CD14-positive monocyte (primary cell): Measurements from ENCODE around the gene MYH7. TPM values are rescaled to one million over a fixed set of nuclear protein-coding genes. Genes with fewer than 3 reads are reported as not detected.

Experiments used
- DNase-seq, 3 donors: peaks; one replicate each; pipeline ENCODE4 v3.0.0-alpha.2; 2011 to 2022
- H2AFZ ChIP-seq: 2 replicates; pipeline ENCODE4 v1.6.0; 2012; ENCODE audit warnings: mild to moderate bottlenecking, low read depth, low read length, inconsistent platforms; ENCODE audit not compliant: insufficient read depth, poor library complexity, severe bottlenecking
- H3K27ac ChIP-seq, 2 donors: 1 replicate in 1 of 2; 2 replicates in 1 of 2; pipeline ENCODE4 v1.5.1; 2012 to 2013; ENCODE audit warnings: low read length in 2 of 2, control low read depth in 1 of 2, inconsistent platforms in 1 of 2, low read depth in 1 of 2, mild to moderate bottlenecking in 1 of 2
- H3K27me3 ChIP-seq, 2 donors: one replicate each; pipeline versions ENCODE4 v1.6.0 to v1.6.1; 2011 to 2013; ENCODE audit warnings: low read length in 2 of 2; ENCODE audit not compliant: control insufficient read depth in 2 of 2, insufficient read depth in 2 of 2
- H3K36me3 ChIP-seq, 2 donors: replicated peaks in 1 of 2; 1 replicate in 1 of 2; 2 replicates in 1 of 2; pipeline versions ENCODE4 v1.5.1 to v1.6.1; 2012 to 2013; ENCODE audit warnings: low read length in 2 of 2, control low read depth in 1 of 2, inconsistent platforms in 1 of 2, mild to moderate bottlenecking in 1 of 2; ENCODE audit not compliant: insufficient read depth in 2 of 2, control insufficient read depth in 1 of 2
- H3K4me1 ChIP-seq, 2 donors: 1 replicate in 1 of 2; 2 replicates in 1 of 2; pipeline versions ENCODE4 v1.5.1 to v1.6.1; 2012 to 2013; ENCODE audit warnings: low read length in 2 of 2, control low read depth in 1 of 2, inconsistent platforms in 1 of 2, mild to moderate bottlenecking in 1 of 2, moderate library complexity in 1 of 2; ENCODE audit not compliant: insufficient read depth in 2 of 2, control insufficient read depth in 1 of 2
- H3K4me2 ChIP-seq: replicated peaks from 2 replicates; pipeline ENCODE3; 2012; ENCODE audit warnings: low read length, moderate library complexity, mild to moderate bottlenecking; ENCODE audit not compliant: poor library complexity, severe bottlenecking; ENCODE audit errors: extremely low read depth
- H3K4me3 ChIP-seq, 3 experiments: fragments of 200-600 bp in 1 of 3; sonication (generic) in 1 of 3; replicated peaks in 1 of 3; 1 replicate in 2 of 3; 2 replicates in 1 of 3; pipeline ENCODE4 v1.5.1; 2011 to 2013; ENCODE audit warnings: low read length in 3 of 3, mild to moderate bottlenecking in 3 of 3, control low read depth in 2 of 3, low read depth in 2 of 3, inconsistent platforms in 1 of 3, moderate library complexity in 1 of 3
- H3K79me2 ChIP-seq: 2 replicates; pipeline ENCODE4 v1.6.0; 2012; ENCODE audit warnings: mild to moderate bottlenecking, control low read depth, inconsistent platforms, low read length, moderate library complexity; ENCODE audit not compliant: insufficient read depth
- H3K9ac ChIP-seq: 2 replicates; pipeline ENCODE4 v1.6.0; 2017; ENCODE audit warnings: low read length, mild to moderate bottlenecking; ENCODE audit not compliant: insufficient read depth, poor library complexity, severe bottlenecking
- H3K9me3 ChIP-seq, 2 donors: replicated peaks in 1 of 2; 1 replicate in 1 of 2; 2 replicates in 1 of 2; pipeline versions ENCODE4 v1.5.1 to v1.6.1; 2012 to 2013; ENCODE audit warnings: low read length in 2 of 2, control low read depth in 1 of 2; ENCODE audit not compliant: control insufficient read depth in 1 of 2, insufficient read depth in 1 of 2
- H4K20me1 ChIP-seq: 2 replicates; pipeline ENCODE4 v1.6.0; 2012; ENCODE audit warnings: mild to moderate bottlenecking, low read length, control low read depth, moderate library complexity; ENCODE audit not compliant: insufficient read depth
- H3K27ac Mint-ChIP-seq, 7 donors: one replicate each; pipeline ENCODE4 v1.8.0; 2020; ENCODE audit warnings: mild to moderate bottlenecking in 7 of 7, mixed read lengths in 7 of 7, moderate library complexity in 6 of 7, inconsistent platforms in 2 of 7
- H3K27me3 Mint-ChIP-seq, 3 donors: one replicate each; pipeline ENCODE4 v1.8.0; 2021 to 2022; ENCODE audit warnings: low read depth in 3 of 3, mild to moderate bottlenecking in 3 of 3, mixed read lengths in 3 of 3, moderate library complexity in 3 of 3, inconsistent platforms in 1 of 3
- H3K36me3 Mint-ChIP-seq, 2 donors: one replicate each; pipeline ENCODE4 v1.8.0; 2020; ENCODE audit warnings: mixed read lengths in 2 of 2, inconsistent platforms in 1 of 2, mild to moderate bottlenecking in 1 of 2
- H3K4me1 Mint-ChIP-seq: one replicate; pipeline ENCODE4 v1.8.0; 2020; ENCODE audit warnings: mild to moderate bottlenecking, mixed read lengths
- H3K4me3 Mint-ChIP-seq, 2 donors: one replicate each; pipeline ENCODE4 v1.8.0; 2020; ENCODE audit warnings: mild to moderate bottlenecking in 2 of 2, mixed read lengths in 2 of 2, moderate library complexity in 1 of 2
- H3K9me3 Mint-ChIP-seq, 7 donors: one replicate each; pipeline ENCODE4 v1.8.0; 2020 to 2022; ENCODE audit warnings: mixed read lengths in 7 of 7, mild to moderate bottlenecking in 6 of 7, moderate library complexity in 6 of 7, inconsistent platforms in 2 of 7
- CTCF ChIP-seq: fragments of 200-600 bp; IDR thresholded peaks from one replicate; pipeline ENCODE4 v1.8.0; 2022; ENCODE audit warnings: antibody characterized with exemption, mild to moderate bottlenecking
- whole genome bisulfite sequencing: methylation state at CpG from one replicate; pipeline ENCODE4 v1.1.5; 2013; ENCODE audit warnings: missing lambda C conversion rate; ENCODE audit not compliant: insufficient coverage; 5-methylcytosine and 5-hydroxymethylcytosine counted together
- intact Hi-C, 2 donors: fragments of 100-400 bp; cut with micrococcal nuclease; formaldehyde crosslinking; loops; one replicate each; pipeline versions ENCODE4 v1.15.0 to v1.15.1; 2023
- polyA plus RNA-seq, 3 donors: library from polyadenylated mRNA; depleted of rRNA in 1 of 3; unstranded in 2 of 3; stranded (reverse) in 1 of 3; fragments of 300-500 nt in 2 of 3; fragments of >200 nt in 1 of 3; fragmentation: Illumina TruSeq in 2 of 3; gene quantifications; 1 replicate in 2 of 3; 2 replicates in 1 of 3; pipeline ENCODE4 v1.2.3, GENCODE V29; 2012 to 2021

The MYH7 gene
- polyA plus RNA-seq, 3 donors = not detected

DNA sequence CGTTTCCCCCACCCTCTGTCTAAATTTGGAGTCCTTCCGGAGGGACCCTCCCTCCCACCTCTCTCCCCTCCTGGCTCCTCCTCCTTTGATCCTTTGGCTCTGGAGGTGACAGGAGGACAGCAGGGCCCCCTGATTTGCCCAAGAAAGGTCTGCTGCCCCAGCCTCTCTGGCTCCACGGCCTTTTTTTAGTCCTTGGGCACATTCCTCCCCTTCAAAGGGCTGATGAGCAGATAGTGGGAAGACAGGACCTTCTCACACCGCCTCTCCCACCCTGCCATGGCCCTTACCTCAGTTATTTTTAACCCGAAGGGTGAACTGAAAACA is 27.2 kb downstream of the MYH7 start:
- H3K4me2 ChIP-seq = no peak overlapping the region
- Mint-ChIP-seq H3K9me3 (no peaks in the 10 kb centered on the region), H3K27me3 (peaks cover 2 to 30% (median 3%) of the 10 kb centered on the region in 3 donors), H3K27ac (no peak overlapping the region), H3K4me1 (peaks cover 1% of the 10 kb centered on the region), H3K36me3 (no peaks in the 10 kb centered on the region), H3K4me3 (no peak overlapping the region)
- H3K27me3 ChIP-seq = no peaks in the 10 kb centered on the region
- H3K4me3 ChIP-seq = no peak overlapping the region
- no peaks in the 10 kb centered on the region for H3K36me3 ChIP-seq
- WGBS = 100% methylated on average over 1 of the region's 5 CpGs
- no peak for TF ChIP-seq CTCF
- H3K79me2 ChIP-seq = no peaks in the 10 kb centered on the region
- H3K27ac ChIP-seq = no peak overlapping the region
- DNase-seq = no peak
- intact Hi-C loops = no loop called here
- no peaks in the 10 kb centered on the region for H3K9me3 ChIP-seq
- no peak overlapping the region for H3K9ac ChIP-seq
- no peak overlapping the region for H2AFZ ChIP-seq
- no peaks in the 10 kb centered on the region for H4K20me1 ChIP-seq
- H3K4me1 ChIP-seq = no peaks in the 10 kb centered on the region

GRCh38 chr14:23407516-23408306 is 27.7 kb downstream of the MYH7 start, which contains the start of gene MYH6:
Gene MYH6, minus strand, starts transcription at chr14:23408273. Its CDS starts 1,050 bp downstream, at chr14:23407223.
- Mint-ChIP-seq H3K27me3 (peaks cover 3 to 27% (median 3%) of the 10 kb centered on the region in 3 donors), H3K4me3 (no peak within 1 kb of the TSS), H3K27ac (peak within 1 kb of the TSS in 1 of 7 donors; percentile 55), H3K36me3 (no peaks in the 10 kb centered on the region), H3K4me1 (peaks cover 7% of the 10 kb centered on the region), H3K9me3 (no peaks in the 10 kb centered on the region)
- Histone ChIP-seq H2AFZ (no peak within 1 kb of the TSS), H3K4me2 (no peak within 1 kb of the TSS), H3K79me2 (no peaks in the 10 kb centered on the region), H4K20me1 (no peaks in the 10 kb centered on the region), H3K4me1 (peaks cover 0 to 3% of the 10 kb centered on the region in 2 donors), H3K9me3 (no peaks in the 10 kb centered on the region), H3K4me3 (no peak within 1 kb of the TSS), H3K27me3 (no peaks in the 10 kb centered on the region), H3K36me3 (no peaks in the 10 kb centered on the region), H3K27ac (no peak within 1 kb of the TSS), H3K9ac (no peak within 1 kb of the TSS)
- no peak for TF ChIP-seq CTCF
- WGBS = 88% methylated on average over 14 of the region's 15 CpGs
- no peak for DNase-seq
- intact Hi-C loops = no loop called here
